ENCODE results near the gene ZNF419.
"Not testable (repeated sequence)": the region's sequence is repeated elsewhere in the genome, so short reads cannot be mapped to it uniquely, and the experiment has no call there.

ZNF419 gene

DNA sequence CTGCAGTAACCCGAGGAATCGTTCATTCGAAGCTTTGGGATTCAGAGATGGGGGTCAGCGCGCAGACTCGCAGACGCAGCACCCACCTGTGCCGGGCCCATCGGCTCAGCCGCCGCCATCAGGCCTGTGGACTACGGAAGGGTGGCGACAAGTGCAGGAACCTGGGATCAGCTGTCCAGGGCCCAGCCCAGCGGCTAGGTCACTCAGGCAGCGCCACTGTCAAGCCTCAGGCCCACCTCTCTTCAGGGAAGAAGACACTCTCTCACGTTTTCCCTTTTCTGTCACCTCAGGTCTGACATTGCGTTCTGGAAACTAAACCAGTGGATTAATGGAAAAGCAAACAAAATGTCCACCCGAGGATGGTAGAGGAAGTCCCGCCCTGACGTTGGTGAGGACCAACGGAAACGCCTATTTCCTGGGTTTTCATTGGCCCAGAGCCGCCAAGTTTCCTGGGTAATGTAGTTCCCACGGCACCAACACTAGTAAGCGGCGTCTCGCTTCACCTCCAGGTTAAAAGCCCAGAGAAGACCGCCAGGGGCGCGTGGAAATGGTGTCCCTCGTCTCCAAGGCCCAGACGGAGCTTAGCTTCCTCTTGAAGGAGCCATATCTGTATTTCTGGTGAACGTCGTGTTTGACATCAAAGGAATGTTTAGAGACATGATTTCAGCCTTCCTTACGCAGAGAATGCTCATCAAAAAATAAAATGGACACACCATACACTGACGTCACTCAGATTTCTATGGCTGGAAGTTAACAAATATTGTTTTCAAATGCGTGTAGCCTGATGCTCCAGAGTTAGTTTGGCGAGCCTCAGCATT, 10.2 kb upstream of the ZNF419 start, which contains the start of gene ZNF772:
Gene ZNF772 (minus strand): TSS at position 376 of the 818 bp plus-strand sequence. CDS start 257 bp downstream, at position 119.
- H3K9me3 ChIP-seq (ENCODE audit: control insufficient read depth, low read length) = peaks cover 46% of the 10 kb centered on the region
- 9 to 10% methylated on average over 36 to 37 of the region's 38 CpGs for WGBS, 2 experiments (ENCODE audit: insufficient coverage in 2 of 2)
- H3K36me3 ChIP-seq (ENCODE audit: control insufficient read depth, insufficient read depth, low read length) = peaks cover 42% of the 10 kb centered on the region
- no peak within 1 kb of the TSS for H3K27ac ChIP-seq (ENCODE audit: low read depth, low read length, severe bottlenecking)
- H3K4me1 ChIP-seq (ENCODE audit: control insufficient read depth, insufficient read depth, low read length, poor library complexity, severe bottlenecking) = no peaks in the 10 kb centered on the region
- peak within 1 kb of the TSS; percentile 92 for H3K4me3 ChIP-seq (ENCODE audit: extremely low read depth, insufficient read depth, low read length, poor library complexity, severe bottlenecking)

DNA sequence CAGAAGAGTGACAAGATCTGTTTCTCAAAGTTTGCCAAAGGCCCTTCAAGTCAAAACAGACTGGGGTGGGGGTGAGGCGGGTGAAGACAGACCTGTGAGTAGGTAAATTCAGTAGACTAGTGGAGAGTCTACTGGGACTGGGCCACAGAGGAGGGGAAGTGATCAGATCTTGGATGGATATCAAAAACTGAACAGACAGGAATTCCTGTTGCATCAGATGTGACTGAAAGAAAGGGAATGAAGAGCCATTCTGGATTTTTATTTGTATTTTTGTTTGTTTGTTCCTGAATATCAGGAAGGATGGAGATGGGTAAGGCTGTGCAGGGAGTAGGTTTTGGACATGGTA, 722 bp downstream of the ZNF419 start:
- WGBS, 2 experiments (ENCODE audit: insufficient coverage in 2 of 2) = no CpG with 5 or more reads among the region's 1 CpG
- Histone ChIP-seq H3K36me3 (ENCODE audit: control insufficient read depth, insufficient read depth, low read length) (peaks cover 31% of the 10 kb centered on the region), H3K4me3 (ENCODE audit: extremely low read depth, insufficient read depth, low read length, poor library complexity, severe bottlenecking) (peak overlapping the region; percentile 82)
- H3K4me1 ChIP-seq (ENCODE audit: control insufficient read depth, insufficient read depth, low read length, poor library complexity, severe bottlenecking); H3K27ac ChIP-seq (ENCODE audit: low read depth, low read length, severe bottlenecking); H3K9me3 ChIP-seq (ENCODE audit: control insufficient read depth, low read length): not testable (repeated sequence)

DNA sequence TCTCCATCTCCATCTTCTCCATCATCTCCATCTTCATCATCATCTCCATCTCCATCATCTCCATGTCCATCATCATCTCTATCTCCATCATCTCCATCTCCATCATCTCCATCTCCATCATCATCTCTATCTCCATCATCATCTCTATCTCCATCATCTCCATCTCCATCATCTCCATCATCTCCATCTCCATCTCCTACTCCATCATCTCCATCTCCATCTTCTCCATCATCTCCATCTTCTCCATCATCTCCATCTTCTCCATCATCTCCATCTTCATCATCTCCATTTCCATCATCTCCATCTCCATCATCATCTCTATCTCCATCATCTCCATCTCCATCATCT, 11.8 kb downstream of the ZNF419 start:
- not testable (repeated sequence) for H3K4me1 ChIP-seq (ENCODE audit: control insufficient read depth, insufficient read depth, low read length, poor library complexity, severe bottlenecking); H3K4me3 ChIP-seq (ENCODE audit: extremely low read depth, insufficient read depth, low read length, poor library complexity, severe bottlenecking); H3K9me3 ChIP-seq (ENCODE audit: control insufficient read depth, low read length); H3K27ac ChIP-seq (ENCODE audit: low read depth, low read length, severe bottlenecking)
- H3K36me3 ChIP-seq (ENCODE audit: control insufficient read depth, insufficient read depth, low read length) = peaks cover 34% of the 10 kb centered on the region

- H3K27ac ChIP-seq (ENCODE audit: low read depth, low read length, severe bottlenecking) = peak within 1 kb of the TSS; percentile 53
Measured at GRCh38 chr19:57499680-57500395, 12.3 kb downstream of the ZNF419 start, which contains the start of gene ZNF773. ZNF773 (plus strand) TSS chr19:57499938; CDS start chr19:57500081, 143 bp downstream.

DNA sequence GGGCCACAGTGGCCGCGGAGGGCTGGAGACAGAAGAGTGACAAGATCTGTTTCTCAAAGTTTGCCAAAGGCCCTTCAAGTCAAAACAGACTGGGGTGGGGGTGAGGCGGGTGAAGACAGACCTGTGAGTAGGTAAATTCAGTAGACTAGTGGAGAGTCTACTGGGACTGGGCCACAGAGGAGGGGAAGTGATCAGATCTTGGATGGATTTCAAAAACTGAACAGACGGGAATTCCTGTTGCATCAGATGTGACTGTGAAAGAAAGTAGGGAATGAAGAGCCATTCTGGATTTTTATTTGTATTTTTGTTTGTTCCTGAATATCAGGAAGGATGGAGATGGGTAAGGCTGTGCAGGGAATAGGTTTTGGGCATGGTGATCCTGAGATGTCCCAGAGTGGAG, 12.8 kb downstream of the ZNF419 start:
- peaks cover 33% of the 10 kb centered on the region for H3K36me3 ChIP-seq (ENCODE audit: control insufficient read depth, insufficient read depth, low read length)
- H3K27ac ChIP-seq (ENCODE audit: low read depth, low read length, severe bottlenecking); H3K9me3 ChIP-seq (ENCODE audit: control insufficient read depth, low read length); H3K4me1 ChIP-seq (ENCODE audit: control insufficient read depth, insufficient read depth, low read length, poor library complexity, severe bottlenecking): not testable (repeated sequence)
- WGBS, 2 experiments (ENCODE audit: insufficient coverage in 2 of 2) = 63 to 90% methylated on average over 1 of the region's 4 CpGs
- peak overlapping the region; percentile 69 for H3K4me3 ChIP-seq (ENCODE audit: extremely low read depth, insufficient read depth, low read length, poor library complexity, severe bottlenecking)

More at GRCh38 chr19:57499680-57500395, 12.3 kb downstream of the ZNF419 start, which contains the start of gene ZNF773:
- H3K4me1 ChIP-seq (ENCODE audit: control insufficient read depth, insufficient read depth, low read length, poor library complexity, severe bottlenecking); H3K9me3 ChIP-seq (ENCODE audit: control insufficient read depth, low read length): not testable (repeated sequence)
- H3K36me3 ChIP-seq (ENCODE audit: control insufficient read depth, insufficient read depth, low read length) = peaks cover 34% of the 10 kb centered on the region
- WGBS, 2 experiments (ENCODE audit: insufficient coverage in 2 of 2) = 1% methylated on average over 39 to 48 of the region's 69 CpGs
- peak within 1 kb of the TSS; percentile 69 for H3K4me3 ChIP-seq (ENCODE audit: extremely low read depth, insufficient read depth, low read length, poor library complexity, severe bottlenecking)

GRCh38 chr19:57506163-57506562, 18.6 kb downstream of the ZNF419 start:
- Histone ChIP-seq H3K27ac (ENCODE audit: low read depth, low read length, severe bottlenecking) (no peak overlapping the region), H3K4me1 (ENCODE audit: control insufficient read depth, insufficient read depth, low read length, poor library complexity, severe bottlenecking) (no peaks in the 10 kb centered on the region), H3K4me3 (ENCODE audit: extremely low read depth, insufficient read depth, low read length, poor library complexity, severe bottlenecking) (no peak overlapping the region), H3K36me3 (ENCODE audit: control insufficient read depth, insufficient read depth, low read length) (peaks cover 69% of the 10 kb centered on the region), H3K9me3 (ENCODE audit: control insufficient read depth, low read length) (peaks cover 13% of the 10 kb centered on the region)
- WGBS, 2 experiments (ENCODE audit: insufficient coverage in 2 of 2) = 91 to 100% methylated on average over 1 to 4 of the region's 4 CpGs

- H3K4me1 ChIP-seq (ENCODE audit: control insufficient read depth, insufficient read depth, low read length, poor library complexity, severe bottlenecking) = no peaks in the 10 kb centered on the region
- H3K9me3 ChIP-seq (ENCODE audit: control insufficient read depth, low read length) = peaks cover 36% of the 10 kb centered on the region
- no peak overlapping the region for H3K4me3 ChIP-seq (ENCODE audit: extremely low read depth, insufficient read depth, low read length, poor library complexity, severe bottlenecking)
- peaks cover 55% of the 10 kb centered on the region for H3K36me3 ChIP-seq (ENCODE audit: control insufficient read depth, insufficient read depth, low read length)
- H3K27ac ChIP-seq (ENCODE audit: low read depth, low read length, severe bottlenecking) = no peak overlapping the region
Measured at GRCh38 chr19:57511484-57511883, 23.9 kb downstream of the ZNF419 start.

- H3K9me3 ChIP-seq (ENCODE audit: control insufficient read depth, low read length) = peaks cover 36% of the 10 kb centered on the region
- no peak overlapping the region for H3K27ac ChIP-seq (ENCODE audit: low read depth, low read length, severe bottlenecking)
- WGBS, 2 experiments (ENCODE audit: insufficient coverage in 2 of 2) = 86 to 95% methylated on average over 5 to 6 of the region's 6 CpGs
- no peak overlapping the region for H3K4me3 ChIP-seq (ENCODE audit: extremely low read depth, insufficient read depth, low read length, poor library complexity, severe bottlenecking)
- no peaks in the 10 kb centered on the region for H3K4me1 ChIP-seq (ENCODE audit: control insufficient read depth, insufficient read depth, low read length, poor library complexity, severe bottlenecking)
- peaks cover 44% of the 10 kb centered on the region for H3K36me3 ChIP-seq (ENCODE audit: control insufficient read depth, insufficient read depth, low read length)
Measured at GRCh38 chr19:57512845-57513244, 25.3 kb downstream of the ZNF419 start.

DNA sequence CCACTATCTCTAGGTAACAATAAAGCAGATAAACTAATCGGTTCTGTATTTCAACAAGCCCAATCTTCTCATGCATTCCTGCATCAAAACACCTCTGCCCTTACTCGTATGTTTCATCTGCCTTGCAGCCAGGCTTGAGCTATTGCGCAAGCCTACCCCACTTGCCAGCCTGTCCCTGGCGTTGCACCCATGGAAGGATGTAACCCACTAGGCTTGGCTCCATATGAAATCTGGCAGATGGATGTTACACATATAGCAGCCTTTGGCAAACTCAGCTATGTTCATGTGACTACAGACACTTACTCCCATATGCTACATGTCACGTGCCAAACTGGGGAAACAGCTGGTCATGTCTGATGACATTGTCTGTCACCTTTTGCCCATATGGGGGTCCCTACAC, 27.7 kb downstream of the ZNF419 start:
- Histone ChIP-seq H3K4me1 (ENCODE audit: control insufficient read depth, insufficient read depth, low read length, poor library complexity, severe bottlenecking) (no peaks in the 10 kb centered on the region), H3K36me3 (ENCODE audit: control insufficient read depth, insufficient read depth, low read length) (peaks cover 33% of the 10 kb centered on the region), H3K9me3 (ENCODE audit: control insufficient read depth, low read length) (peaks cover 32% of the 10 kb centered on the region), H3K27ac (ENCODE audit: low read depth, low read length, severe bottlenecking) (no peak overlapping the region), H3K4me3 (ENCODE audit: extremely low read depth, insufficient read depth, low read length, poor library complexity, severe bottlenecking) (no peak overlapping the region)
- WGBS, 2 experiments (ENCODE audit: insufficient coverage in 2 of 2) = 90 to 94% methylated on average over 5 of the region's 5 CpGs

GRCh38 chr19:57518021-57518420, 30.5 kb downstream of the ZNF419 start:
- H3K4me1 ChIP-seq (ENCODE audit: control insufficient read depth, insufficient read depth, low read length, poor library complexity, severe bottlenecking); H3K27ac ChIP-seq (ENCODE audit: low read depth, low read length, severe bottlenecking); H3K4me3 ChIP-seq (ENCODE audit: extremely low read depth, insufficient read depth, low read length, poor library complexity, severe bottlenecking): not testable (repeated sequence)
- H3K36me3 ChIP-seq (ENCODE audit: control insufficient read depth, insufficient read depth, low read length) = peaks cover 33% of the 10 kb centered on the region
- H3K9me3 ChIP-seq (ENCODE audit: control insufficient read depth, low read length) = peaks cover 19% of the 10 kb centered on the region
- WGBS, 2 experiments (ENCODE audit: insufficient coverage in 2 of 2) = 92% methylated on average over 4 of the region's 4 CpGs

All from mesodermal cell (in vitro differentiated cells).